ENCODE data around the gene SETD9. TPM values are rescaled to one million over a fixed set of nuclear protein-coding genes. Genes with fewer than 3 reads are reported as not detected.

The SETD9 gene
- total RNA-seq, 4 donors from 2014 or later = 11.2 to 20.3 (median 14.3) TPM

Other genes with a start within 250 kb of the SETD9 start
- 100 to 1,000 TPM in 1 of 4 donors, 10 to 100 TPM in 3; 56.9 to 113 (median 66.4) TPM for gene MAP3K1, start 94.0 kb upstream of the SETD9 start, total RNA-seq
- gene MIER3, start 42.5 kb downstream of the SETD9 start, total RNA-seq = 10 to 100 TPM; 24.7 to 54.9 (median 29.7) TPM